Liver (tissue), 3 donors: ENCODE results near the gene NXPH1.

Experiments
- CTCF ChIP-seq: fragments of 150-350 bp; IDR thresholded peaks from 2 replicates; pipeline ENCODE4 v1.5.1; 2017; ENCODE audit warnings: improper control_type of control experiment, low read depth, low read length; ENCODE audit not compliant: missing input control
- EGR1 ChIP-seq, 2 donors: IDR thresholded peaks; 2 replicates each; pipeline ENCODE4 v1.6.1; 2016 to 2018; ENCODE audit warnings: antibody characterized with exemption in 2 of 2, low read depth in 2 of 2
- FOXA1 ChIP-seq: IDR thresholded peaks from 2 replicates; pipeline ENCODE4 v1.6.1; 2016; ENCODE audit warnings: antibody characterized with exemption
- FOXA2 ChIP-seq: IDR thresholded peaks from 2 replicates; pipeline ENCODE4 v1.6.1; 2016; ENCODE audit warnings: antibody characterized with exemption
- GABPA ChIP-seq, 2 donors: IDR thresholded peaks in 1 of 2; conservative IDR thresholded peaks in 1 of 2; 2 replicates each; pipeline ENCODE4 v1.6.1; 2016; ENCODE audit warnings: antibody characterized with exemption in 2 of 2, mild to moderate bottlenecking in 1 of 2, moderate library complexity in 1 of 2
- JUND ChIP-seq, 2 donors: IDR thresholded peaks; 2 replicates each; pipeline ENCODE4 v1.6.1; 2016; ENCODE audit warnings: antibody characterized with exemption in 2 of 2
- MAX ChIP-seq: IDR thresholded peaks from 2 replicates; pipeline ENCODE4 v1.6.1; 2016; ENCODE audit warnings: antibody characterized with exemption
- RAD21 ChIP-seq, 2 donors: IDR thresholded peaks; 2 replicates each; pipeline ENCODE4 v1.6.1; 2016; ENCODE audit warnings: antibody characterized with exemption in 2 of 2, mild to moderate bottlenecking in 2 of 2
- REST ChIP-seq: IDR thresholded peaks from 2 replicates; pipeline ENCODE4 v1.6.1; 2016; ENCODE audit warnings: antibody characterized with exemption, mild to moderate bottlenecking
- RXRA ChIP-seq, 2 donors: IDR thresholded peaks; 2 replicates each; pipeline ENCODE4 v1.6.1; 2017 to 2018; ENCODE audit warnings: antibody characterized with exemption in 2 of 2, mild to moderate bottlenecking in 1 of 2
- SP1 ChIP-seq: IDR thresholded peaks from 2 replicates; pipeline ENCODE4 v1.6.1; 2018; ENCODE audit warnings: antibody characterized with exemption, mild to moderate bottlenecking
- TAF1 ChIP-seq: conservative IDR thresholded peaks from 2 replicates; pipeline ENCODE4 v1.6.1; 2016; ENCODE audit warnings: antibody characterized with exemption, mild to moderate bottlenecking
- donor health status: healthy.
- donor health status: healthy.

GRCh38 chr7:8491106-8491505 lies 57.7 kb downstream of the NXPH1 start:
- TF ChIP-seq CTCF (no peak), GABPA (IDR thresholded peaks at IDR 0.05 in 1 of 2, conservative IDR thresholded peaks at IDR 0.05 in 1 of 2) (no peak), SP1 (no peak), JUND (IDR thresholded peaks at IDR 0.05) (no peak), RAD21 (IDR thresholded peaks at IDR 0.05) (no peak), EGR1 (IDR thresholded peaks at IDR 0.05; ENCODE audit: low read depth in 2 of 2) (no peak), FOXA1 (no peak), REST (no peak), MAX (no peak), TAF1 (no peak), FOXA2 (no peak), RXRA (IDR thresholded peaks at IDR 0.05) (no peak)
